GM10248 (cell line): ENCODE results near the gene RTL1.

Experiments
- CTCF ChIA-PET: fragments of 300-600 bp; sonication (Branson Sonifier 250); formaldehyde crosslinking; extraction: SDS; loops from one replicate; lab custom pipeline; 2021; ENCODE audit warnings: antibody characterized with exemption; lab: Yijun Ruan, JAX
- POLR2A ChIA-PET: fragments of 350-650 bp; sonication (Branson Sonifier 250); formaldehyde crosslinking; extraction: SDS; loops from one replicate; lab custom pipeline; 2020; ENCODE audit warnings: antibody characterized with exemption; lab: Yijun Ruan, JAX
- DNase-seq: peaks from one replicate; pipeline ENCODE4 v3.0.0; 2012; ENCODE audit errors: extremely low spot score
- TF ChIP-seq, protein P1 (sequence below): IDR thresholded peaks from 2 replicates; pipeline ENCODE4 v1.5.1; 2012; ENCODE audit warnings: mild to moderate bottlenecking, low read depth; ENCODE audit errors: extremely low read depth, missing control alignments, control extremely low read depth

RTL1 gene

DNA sequence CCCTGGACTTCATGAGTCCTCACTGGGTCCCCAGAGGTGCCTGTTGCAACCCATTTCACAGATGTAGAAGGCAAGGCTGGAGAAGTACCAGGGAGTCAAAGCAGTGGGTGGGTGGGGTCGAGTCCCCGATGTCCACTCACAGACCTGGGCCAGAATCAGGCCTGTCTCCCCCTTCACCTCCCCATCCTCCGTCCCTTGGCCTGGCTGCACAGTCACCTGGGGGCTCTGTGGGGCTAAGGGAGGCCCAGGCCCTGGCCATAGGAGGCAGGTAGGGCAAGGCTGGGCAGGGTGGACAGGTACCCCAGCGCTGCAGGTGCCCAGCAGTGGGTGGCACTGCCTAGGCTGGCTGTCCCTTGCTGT, 29.5 kb downstream of the RTL1 start:
- CTCF ChIA-PET, result no interaction called here
- DNase-seq, result no peak
- TF ChIP-seq, protein P1, sequence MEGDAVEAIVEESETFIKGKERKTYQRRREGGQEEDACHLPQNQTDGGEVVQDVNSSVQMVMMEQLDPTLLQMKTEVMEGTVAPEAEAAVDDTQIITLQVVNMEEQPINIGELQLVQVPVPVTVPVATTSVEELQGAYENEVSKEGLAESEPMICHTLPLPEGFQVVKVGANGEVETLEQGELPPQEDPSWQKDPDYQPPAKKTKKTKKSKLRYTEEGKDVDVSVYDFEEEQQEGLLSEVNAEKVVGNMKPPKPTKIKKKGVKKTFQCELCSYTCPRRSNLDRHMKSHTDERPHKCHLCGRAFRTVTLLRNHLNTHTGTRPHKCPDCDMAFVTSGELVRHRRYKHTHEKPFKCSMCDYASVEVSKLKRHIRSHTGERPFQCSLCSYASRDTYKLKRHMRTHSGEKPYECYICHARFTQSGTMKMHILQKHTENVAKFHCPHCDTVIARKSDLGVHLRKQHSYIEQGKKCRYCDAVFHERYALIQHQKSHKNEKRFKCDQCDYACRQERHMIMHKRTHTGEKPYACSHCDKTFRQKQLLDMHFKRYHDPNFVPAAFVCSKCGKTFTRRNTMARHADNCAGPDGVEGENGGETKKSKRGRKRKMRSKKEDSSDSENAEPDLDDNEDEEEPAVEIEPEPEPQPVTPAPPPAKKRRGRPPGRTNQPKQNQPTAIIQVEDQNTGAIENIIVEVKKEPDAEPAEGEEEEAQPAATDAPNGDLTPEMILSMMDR, result no peak
- POLR2A ChIA-PET, result no interaction called here

DNA sequence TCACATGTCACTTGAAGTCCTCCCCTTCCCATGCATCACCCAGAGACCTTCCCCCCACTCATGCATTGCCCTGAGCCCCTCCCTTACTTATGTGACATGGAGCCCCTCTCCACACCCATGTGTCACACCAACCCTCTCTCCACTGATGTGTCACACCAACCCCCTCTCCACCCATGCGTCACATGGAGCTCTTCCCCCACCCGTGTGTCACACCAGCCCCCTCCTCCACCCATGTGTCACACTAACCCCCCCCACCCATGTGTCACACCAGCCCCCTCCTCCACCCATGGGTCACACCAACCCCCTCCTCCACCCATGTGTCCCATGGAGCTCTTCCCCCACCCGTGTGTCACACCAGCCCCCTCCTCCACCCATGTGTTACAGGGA, 30.4 kb downstream of the RTL1 start:
- ChIA-PET POLR2A (no interaction called here), CTCF (no interaction called here)
- DNase-seq, result no peak
- TF ChIP-seq, protein P1, result no peak

DNA sequence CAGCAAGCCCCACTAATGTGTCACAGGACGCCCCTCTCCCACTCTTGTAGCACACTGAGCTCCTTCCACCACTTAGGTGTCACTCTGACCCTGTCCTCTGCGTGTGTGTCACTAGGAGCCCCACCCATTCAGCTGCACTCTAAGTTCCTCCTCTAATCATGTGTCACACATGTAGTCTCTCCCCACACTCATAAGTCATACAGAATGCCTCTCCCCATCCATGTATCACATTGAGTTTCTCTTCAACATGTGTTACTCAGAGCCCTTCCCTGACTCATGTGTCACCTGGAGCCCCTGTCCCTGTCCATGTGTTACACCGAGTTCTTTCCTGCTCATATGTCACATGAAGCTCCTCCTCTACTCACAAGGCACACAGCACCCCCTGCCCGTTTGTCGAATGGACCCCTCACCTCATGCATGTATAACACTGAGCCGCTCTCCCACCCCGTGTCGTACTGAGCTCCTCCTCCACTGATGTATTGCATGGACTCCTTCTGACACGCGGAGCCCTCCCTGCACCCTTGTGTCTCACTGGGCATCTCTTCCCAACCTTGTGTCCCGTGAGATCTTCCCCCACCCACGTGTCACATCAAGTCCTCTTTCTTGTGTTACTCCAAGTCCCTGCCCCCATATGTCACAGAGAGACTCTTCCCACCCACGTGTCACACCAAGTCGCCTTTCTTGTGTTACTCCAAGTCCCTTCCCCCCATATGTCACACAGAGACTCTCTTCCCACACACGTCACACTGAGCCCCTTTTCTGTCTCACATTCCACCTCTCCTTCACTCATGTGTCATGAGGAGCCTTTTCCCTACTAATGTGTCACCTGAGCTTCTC, 31.0 kb downstream of the RTL1 start:
- CTCF ChIA-PET, result no interaction called here
- no peak for DNase-seq
- POLR2A ChIA-PET, result no interaction called here
- TF ChIP-seq, protein P1, result no peak

DNA sequence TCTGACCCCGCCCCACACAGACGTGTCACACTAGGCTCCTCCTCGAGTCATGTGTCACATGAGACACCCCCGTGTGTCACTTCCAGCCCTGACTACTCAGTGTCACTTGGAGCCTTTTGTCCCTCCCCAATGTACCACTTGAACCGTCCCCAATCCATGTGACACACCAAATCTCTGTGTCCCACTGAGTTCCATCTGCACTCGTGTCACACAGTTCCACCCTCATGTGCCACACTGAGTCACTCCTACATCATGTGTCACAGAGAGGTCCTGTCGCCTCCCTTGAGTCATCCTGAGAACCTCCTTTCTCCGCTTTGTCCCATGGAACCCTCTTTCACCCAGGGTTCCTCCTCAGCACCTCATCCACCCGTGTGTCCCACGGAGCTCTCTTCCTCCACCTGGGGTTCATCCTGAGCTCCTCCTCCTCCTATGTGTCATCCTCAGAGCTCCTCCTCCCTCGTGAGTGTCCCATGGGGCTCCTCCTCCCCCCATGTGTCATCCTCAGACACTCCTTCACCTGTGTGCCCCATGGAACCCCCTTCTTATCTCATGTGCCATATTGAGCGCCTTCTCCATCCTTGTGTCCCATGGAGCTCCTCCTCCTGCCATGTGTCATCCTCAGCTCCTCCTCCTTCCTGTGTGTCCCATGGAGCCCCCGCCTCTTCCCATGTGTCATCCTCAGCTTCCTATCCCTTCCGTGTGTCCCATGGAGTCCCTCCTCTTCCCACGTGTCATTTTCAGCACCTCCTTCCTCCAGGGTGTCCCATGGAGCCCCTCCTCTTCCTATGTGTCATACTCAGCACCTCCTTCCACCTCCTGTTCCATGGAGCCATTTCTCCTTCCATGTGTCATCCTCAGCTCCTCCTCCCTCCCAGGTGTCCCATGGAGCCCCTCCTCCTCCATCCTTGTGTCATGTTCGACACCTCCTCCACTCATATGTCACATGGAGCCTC, 32.0 kb downstream of the RTL1 start:
- TF ChIP-seq, protein P1, result no peak
- DNase-seq, result no peak
- ChIA-PET CTCF (no interaction called here), POLR2A (no interaction called here)

DNA sequence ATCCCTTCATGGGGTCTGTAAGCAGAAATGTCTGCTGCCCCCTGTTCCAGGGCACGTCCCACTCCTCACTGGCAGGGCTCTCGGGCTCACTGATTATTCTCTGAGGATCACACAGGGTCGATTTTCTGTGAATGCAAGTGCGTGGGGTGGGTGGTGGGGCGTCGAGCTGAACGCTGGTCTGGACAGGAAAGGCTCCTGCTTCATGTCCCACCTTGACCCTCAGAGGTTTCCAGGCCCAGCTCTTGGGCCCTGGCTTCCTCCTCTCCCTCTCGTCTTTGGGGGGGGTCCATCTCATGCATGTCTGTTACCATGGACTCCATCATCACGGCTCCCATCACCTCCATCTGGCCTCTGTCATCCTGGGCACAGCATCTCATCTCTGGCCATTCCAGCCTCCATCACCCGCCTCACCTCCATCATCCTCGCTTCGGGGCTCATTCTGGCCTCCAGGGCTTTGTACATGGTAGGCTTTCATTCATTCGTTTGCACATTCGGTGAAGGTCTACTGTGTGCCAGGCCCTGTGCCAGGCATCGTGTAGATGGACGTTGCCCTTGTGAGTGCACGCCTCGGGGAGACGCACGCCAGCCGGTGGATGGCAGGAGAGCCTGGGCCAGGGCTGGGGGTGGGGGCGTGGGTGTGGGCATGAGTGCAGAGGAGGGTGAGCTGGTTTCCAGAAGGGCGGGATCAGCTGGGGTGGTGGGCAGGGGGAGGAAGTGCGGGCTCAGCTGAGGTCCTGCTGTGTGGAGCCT, 34.7 kb downstream of the RTL1 start:
- TF ChIP-seq, protein P1, result no peak
- DNase-seq, result no peak
- ChIA-PET CTCF (no interaction called here), POLR2A (no interaction called here)
